GM21619 (cell line): ENCODE measurements around the gene RNU5D-1.

Source experiments
- ATAC-seq: cut with Tn5 transposase; IDR thresholded peaks from one replicate; pipeline ENCODE4 v1.9.1; 2021; ENCODE audit not compliant: unreplicated experiment

The RNU5D-1 gene

DNA sequence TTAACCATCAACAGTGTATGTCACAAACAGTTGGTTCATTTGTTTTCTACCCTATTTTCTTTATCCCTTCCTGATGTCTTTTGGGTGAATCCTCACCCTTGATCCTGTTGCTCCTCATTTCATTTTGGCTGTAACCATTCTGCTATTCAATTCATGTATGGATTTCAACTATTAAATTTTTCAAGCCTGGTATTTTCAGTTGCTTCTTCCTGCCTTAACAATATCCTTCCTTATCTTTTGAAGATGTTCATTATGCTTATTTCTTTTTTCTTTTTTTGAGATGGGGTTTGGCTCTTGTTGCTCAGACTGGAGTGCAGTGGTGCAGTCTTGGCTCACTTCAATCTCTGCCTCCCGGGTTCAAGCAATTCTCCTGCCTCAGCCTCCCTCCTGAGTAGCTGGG, 2.8 kb upstream of the RNU5D-1 start:
- no peak for ATAC-seq

DNA sequence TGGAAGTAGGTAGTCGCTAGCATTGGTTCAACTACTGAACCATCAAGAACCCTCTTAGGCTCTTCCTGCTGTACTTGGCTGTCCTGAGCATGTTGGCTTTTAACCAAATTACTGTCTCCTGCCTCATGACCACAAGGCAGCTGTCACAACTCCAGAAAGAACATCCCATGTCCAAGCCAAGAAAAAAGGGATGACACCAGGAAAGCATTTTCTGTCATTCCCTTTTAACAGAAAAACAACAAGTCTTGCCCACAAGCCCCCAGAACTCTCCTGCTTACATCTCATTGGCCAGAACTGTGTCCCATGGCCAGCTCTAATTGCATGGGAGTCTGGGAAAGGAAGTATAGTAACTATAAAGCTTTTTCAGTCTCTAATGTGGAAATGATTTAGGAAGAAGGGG, 2.4 kb upstream of the RNU5D-1 start:
- ATAC-seq: no peak

DNA sequence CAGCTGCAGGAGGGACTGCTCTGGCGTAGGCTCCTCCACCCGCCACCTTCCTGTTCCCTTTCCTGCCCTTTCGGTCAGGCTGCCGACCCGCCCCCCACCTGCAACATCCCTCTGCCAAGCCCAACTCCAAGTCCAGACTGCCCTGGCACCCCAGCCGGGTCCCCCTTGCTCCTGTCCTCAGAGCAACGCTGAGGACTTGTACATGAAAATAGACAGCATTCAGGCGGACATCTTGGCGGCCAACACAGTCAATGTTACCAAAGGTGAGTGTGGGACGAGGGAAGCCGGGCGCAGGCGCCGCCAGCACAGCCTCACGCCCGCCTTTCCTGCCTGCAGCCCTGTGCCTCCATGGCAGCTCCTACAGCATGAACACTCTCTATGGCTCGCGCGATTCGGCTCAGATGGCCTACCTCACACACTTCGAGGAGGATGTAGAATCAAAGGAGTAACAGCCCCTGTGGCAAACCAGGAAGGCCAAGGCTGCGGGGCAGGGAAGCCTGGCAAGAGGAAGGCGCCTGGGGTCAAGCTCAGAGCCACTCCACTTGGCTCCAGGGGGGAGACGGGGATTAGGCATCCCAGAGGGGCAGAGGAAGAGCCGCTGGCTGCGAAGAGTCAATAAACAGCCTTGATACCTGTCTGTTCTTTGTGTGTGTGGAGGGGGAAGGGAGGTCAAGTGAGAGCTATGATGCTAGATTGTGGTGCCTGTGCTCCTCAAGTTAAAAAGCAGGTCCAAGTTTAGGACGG, 5.8 kb downstream of the RNU5D-1 start:
- ATAC-seq: no peak

DNA sequence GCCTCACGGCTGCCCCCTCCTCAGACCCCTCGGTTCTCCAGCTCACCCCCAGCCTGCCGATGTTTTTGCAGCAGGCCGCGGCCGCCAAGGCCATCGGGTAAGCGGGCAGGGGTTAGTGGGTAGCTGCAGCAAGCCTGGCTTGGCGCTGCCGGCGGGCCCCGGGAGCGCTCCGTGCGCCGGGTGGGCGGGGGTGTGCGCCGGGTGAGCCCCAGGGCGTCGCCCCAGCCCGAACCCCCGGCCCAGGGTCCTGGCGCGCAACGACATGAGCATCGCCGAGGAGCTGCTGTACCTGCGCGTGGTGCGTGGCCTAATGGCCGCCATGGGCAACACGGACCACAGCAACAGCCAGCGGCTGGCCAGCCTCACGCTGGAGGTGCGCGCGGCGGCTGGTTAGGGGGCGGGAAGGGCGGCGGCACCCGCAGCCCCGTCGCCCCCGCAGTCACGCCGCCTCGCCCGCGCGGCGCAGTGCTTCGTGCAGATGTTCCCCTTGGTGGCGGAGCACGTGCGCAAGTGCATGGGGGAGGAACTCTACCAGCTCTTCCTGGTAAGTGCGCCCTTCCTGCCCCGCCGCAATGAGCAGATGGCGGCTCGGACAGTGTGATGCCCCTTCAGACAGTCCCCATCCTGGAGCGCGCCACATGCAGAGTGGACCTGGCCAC, 6.5 kb downstream of the RNU5D-1 start:
- ATAC-seq: no peak

DNA sequence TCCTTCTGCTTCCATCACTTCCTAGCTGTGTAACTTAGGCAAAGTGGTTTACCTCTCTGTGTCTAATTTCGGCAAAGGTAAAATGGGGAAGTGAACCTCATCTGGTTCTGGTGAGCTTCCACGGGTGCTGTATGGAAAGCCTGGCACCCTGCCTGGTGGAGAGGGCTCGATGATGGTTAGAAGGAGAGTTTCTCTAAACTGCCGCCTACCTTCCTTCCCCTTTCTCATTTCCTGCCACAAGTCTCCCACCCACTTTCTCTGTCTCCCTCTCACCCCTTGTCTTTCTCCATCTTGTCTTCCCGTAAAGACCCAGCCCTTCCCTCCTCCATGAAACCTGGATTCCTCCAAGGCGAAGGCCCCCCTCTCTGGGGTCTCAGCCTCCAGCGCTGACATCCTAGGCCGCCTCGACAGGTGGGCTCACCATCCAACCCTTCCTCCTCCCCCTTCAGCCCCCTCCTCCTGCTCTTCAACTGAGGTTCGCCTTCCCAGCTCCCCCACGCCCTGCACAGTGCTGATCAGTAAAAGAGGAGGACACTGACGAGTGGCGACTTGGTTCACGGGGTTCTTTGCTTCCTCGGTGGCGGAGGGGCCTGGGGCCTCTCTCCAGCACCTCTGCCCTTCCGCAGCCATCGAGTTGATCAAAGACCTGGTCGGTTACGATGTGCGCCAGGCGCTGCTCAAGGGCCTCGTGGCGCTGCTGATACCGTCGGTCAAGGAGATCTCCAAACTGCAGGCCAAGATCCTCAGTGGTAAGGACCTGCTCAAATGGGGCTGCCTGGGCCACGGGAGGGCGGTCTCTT, 7.3 kb downstream of the RNU5D-1 start:
- ATAC-seq: no peak

DNA sequence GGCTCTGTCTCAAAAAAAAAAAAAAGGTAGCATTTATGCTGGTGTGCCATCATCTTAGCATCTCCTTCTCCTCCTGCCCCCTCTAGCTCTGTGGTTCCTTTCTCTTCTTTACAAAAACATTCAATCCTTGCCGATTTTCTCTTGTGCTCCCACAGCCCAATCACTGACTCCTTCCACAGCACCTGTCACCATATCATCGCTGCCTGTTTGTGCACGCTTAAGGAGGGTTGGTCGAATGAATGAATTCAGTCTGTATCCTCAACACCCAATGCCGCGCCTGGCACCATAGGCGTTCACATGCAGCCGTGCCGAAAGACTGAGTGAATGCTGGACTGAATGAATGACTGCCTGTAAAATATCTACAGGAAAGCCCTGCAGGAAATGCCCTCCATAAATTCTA, 7.9 kb downstream of the RNU5D-1 start:
- no peak for ATAC-seq

DNA sequence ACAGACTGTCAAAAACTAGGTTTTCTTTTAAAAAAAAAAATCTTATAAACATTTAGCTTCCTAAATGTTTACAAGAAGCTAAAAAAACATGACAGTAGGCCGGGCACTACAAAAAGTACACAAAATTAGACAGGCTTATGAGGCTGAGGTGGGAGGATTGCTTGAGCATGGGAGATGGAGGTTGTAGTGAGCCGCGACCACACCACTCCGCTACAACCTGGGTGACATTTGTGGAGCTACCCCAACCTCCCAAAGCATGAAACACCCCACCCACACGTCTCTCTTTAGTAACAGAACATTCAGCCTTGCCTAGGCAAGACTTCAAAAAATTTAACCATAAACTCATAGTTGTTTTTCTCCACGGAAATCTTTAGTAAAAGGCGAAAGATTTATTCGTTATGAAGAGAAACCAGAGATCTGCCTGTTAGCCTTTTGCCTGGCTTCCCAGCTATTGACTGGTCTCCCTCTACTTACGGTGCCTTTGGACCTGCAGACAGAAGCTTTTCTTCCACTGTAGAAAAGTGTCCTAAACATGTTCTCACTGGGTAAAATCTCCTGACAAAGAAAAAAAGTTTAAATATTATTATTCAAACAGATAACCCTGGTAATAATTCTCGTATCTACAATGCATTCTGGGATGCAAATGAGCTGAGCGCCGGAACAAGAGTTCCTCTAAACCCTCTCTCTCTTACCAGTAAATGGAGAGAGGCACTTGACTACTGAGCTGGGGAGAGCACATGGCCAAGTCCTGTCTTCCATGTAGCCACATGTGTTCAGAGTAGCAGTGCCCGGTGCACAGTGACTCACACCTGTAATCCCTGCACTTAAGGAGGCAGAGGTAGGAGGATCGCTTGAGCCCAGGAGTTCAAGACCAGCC, 9.2 kb downstream of the RNU5D-1 start:
- ATAC-seq: peak; percentile 75

DNA sequence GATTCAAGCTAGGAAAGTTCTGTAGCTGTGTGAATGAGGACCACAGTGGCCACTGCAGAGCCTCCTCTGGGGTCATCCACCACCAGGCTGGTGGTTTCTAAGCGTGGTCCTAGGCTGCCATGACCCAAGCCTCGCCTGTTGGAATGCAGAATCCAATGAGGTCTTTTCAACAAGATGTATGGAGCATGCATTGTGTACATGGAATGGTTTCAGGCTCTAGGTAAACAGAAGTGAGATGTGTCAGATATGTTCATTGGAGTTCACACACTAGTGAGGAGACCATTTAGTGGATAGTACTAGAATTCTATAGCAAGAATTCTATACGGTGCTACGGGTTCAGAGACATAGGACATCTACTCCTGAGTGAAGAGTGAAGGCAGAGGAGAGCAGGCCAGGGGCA, 10.7 kb downstream of the RNU5D-1 start:
- ATAC-seq: no peak

DNA sequence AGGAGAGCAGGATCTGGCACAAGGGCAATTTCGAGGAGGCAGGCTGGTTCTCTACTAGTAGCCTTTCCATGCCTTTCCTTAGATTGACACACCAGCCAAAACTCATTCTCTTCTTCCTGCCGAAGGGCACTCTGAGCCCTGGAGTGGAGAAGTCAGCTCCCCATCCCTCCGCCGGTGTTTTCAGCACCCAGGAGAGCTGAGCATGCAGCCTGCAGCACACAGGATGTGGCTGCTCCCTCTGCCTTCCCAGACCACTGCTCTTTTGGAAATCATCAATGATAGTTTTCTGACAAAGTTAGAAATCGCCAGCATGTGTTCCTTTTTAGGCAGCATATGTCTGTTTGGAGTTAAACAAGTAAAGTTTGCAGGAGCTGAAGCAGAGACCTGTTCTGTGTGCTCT, 11.7 kb downstream of the RNU5D-1 start:
- ATAC-seq: no peak

DNA sequence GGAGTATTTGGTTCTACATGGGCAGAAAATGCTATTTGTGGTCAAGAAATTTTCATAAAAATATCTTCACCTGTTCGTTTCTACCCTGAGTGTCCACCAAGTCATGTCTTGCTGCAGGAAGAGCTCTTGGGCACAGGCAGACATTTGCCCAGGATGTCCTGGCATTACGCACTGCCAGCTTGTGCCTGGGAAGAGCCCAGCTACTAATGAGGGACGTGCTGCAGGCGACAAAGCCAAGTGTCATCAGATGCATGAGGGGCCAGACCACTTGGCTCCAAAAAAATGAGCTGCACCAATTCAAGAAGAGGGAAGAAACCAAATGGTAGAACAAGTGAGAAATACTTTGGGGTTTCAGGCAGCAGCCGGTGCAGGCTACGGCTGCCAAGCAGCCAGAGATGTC, 12.9 kb downstream of the RNU5D-1 start:
- ATAC-seq: no peak

DNA sequence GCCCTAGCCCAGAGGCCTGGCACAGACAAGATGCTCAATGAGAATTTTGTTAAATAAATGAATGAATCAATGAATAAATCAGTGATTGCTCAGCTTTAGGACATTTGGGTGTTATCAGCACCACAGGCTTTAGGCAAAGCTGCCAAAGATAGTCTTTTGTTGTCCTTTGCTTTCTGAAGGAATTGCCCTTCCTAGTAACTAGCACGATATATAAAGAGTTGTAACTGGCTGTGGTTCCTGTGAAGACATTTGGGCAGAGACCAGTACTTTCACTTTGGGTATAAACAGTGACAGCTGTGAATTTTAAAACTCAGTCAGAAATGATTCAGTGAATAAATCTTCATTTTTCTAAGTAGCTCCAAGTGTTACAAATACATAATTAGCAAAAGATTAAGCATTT, 13.3 kb downstream of the RNU5D-1 start:
- no peak for ATAC-seq

DNA sequence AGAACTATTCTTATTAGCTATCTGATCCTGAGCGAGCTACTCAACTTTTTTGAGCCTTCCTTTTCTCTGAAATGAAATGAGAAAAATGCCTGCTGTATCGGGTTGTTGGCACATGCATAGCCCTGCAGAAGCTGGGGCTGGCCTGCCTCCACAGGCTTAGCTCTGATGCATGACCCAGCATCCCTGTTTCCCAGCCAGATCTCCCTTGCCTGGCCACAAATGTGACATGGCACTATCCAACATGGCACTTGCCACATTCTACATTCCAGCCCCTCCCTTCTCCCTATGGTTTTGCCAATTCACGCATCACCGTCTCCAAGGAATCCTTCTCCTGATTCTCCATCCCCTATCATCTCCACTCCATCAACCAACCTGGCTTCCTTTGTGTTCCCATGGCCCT, 13.8 kb downstream of the RNU5D-1 start:
- ATAC-seq: no peak

DNA sequence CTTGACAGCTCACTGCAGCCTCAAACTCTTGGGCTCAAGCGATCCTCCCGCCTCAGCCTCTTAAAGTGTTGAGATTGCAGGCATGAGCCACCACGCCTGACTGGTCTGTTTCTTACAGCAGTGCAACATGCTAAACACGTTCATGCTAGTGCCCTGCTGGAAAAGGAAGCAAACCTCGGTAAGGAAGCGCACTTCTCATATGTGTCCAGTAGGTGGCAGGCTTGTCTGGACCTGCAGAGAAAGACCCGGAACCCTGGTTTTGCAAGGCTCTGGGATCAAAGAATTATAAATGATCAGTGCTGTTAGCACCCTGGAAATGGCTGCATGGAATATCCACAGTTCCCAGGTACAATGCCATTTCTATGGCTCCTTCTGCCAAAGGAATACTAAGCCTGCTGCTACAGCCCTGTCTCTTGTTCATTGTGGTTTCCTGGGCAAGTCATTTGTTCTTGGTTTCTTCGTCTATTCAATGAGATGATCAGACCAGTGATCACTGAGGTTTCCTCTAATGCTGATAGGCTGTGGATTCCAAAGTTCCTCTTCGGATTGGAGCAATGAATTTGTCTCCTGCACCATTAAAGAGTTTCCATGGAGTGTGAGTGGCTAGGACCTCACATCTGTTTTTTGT, 15.9 kb downstream of the RNU5D-1 start:
- no peak for ATAC-seq

DNA sequence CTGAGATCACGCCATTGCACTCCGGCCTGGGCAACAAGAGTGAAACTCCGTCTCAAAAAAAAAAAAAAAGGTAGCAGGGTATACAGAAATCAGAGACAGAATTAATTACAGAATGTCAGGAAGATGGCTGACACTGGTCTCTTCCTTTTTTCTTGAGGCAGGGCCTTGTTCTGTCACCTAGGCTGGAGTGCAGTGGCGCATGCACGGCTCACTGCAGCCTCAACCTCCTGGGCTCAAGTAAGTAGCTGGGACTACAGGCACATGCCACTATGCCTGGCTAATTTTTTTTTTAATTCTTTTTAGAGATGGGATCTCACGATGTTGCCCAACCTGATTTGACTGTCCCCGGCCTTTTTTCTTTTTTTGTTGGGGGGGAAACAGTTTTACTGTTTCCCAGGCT, 16.4 kb downstream of the RNU5D-1 start:
- ATAC-seq: no peak

DNA sequence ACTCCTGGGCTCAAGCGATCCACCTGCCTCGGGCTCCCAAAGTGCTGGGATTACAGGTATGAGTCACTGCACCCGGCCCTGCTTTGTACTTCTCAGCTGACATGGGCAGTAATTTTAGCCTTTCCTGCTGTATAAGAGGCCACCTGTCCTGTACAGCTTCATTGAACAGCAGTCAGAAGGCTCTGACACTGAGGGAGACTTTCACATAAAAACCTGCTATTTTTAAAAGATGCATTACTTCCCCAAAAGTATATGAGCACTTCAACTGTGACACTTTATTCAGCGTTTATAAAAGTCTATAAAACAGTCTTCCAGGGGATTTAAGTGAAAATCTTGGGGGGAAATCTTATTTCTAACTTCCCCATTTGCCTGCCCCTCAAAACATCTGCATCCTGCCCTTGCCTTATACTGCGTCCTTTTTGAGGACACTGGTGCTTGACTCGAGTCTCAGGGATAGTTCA, 17.6 kb downstream of the RNU5D-1 start:
- ATAC-seq: no peak

DNA sequence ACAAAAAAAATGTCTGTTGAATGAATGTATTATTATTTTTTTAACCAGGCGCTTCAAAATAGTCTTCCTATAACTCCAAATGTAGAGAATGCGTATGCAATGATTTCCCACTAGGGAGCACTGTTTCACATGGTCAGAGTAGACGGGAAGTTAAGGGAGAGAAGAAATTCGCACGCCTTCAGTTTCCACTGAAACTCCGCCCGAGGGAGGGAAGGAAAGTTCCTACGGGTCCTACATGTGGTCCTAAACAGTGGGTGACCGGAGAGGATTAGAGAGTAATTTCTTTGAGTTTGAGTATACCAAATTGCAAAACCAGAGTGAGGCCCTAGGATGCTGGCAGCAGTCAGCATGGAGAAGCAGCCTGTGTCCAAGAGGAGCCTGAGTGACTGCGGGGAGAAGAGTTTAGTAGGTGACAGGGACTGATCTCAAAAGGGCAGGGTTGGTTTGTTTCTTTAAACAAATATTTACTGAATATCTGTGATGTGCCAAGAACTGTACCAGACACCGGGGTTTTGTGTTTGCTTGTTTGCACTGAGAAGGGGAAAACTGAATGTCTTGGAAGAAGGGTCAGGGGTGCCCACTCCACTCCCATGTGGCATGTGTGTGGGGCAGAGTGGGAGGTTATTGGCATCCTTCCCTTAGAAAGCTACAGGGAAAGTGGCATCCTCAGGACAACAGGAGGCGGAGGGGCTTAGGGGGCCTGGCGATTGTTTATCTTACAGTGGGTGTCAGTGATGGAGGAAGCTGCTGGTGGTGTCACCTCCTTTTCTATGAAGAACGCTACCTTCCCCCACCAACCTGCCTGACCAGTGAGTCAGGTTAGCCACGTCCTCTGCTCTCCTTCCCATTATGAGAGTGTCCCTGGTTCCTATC, 22.8 kb downstream of the RNU5D-1 start:
- ATAC-seq: no peak

DNA sequence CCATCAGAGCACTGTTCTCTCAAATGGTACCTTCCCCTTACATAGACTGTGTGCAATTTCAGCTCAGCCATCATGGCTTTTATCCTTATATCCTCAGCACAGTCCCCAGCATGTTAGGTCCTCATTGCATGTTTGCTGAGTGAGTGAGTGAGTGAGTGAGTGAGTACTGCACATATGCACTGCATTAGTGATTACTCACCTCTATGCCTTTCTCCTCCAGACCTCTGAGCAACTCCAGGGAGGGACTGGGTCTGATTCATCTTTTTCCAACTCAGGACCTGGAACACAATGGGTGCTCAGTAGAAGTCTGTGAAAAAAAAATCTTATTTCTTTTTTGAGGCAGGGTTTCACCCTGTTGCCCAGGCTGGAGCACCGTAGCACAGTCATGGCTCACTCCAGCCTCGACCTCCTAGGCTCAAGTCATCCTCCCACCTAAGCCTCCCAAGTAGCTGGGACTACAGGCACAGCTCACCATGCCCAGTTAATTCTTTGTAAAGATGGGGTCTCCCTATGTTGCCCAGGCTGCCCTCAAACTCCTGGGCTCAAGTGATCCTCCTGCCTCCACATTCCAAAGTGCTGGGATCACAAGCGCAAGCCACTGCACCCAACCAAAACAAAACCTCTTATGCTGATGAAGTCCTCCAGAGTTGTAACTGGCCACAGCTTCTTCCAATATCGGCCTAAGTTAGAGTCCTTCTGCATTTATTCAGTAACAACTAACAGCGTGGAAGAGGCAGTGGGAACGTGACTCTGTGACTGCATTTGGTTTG, 23.7 kb downstream of the RNU5D-1 start:
- no peak for ATAC-seq

DNA sequence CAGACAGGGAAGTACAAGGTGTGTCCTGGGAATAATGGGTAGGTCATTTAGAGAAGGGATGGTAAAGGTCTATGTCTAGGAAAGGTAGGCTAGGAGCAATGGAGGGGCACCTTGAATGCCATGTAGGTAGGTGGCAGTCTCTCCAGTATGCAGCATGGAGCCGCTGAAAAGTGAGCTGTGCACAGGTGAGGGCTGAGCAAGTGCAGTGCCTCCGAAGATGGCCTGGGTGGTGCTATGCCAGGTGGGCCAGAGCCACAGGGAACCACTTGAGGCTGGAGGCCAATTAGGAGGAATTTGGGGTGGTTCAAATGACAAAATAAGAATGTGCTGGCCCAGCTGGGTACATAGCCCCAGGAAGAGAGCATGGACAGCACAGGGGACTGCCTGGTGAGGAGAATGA, 25.0 kb downstream of the RNU5D-1 start:
- no peak for ATAC-seq

DNA sequence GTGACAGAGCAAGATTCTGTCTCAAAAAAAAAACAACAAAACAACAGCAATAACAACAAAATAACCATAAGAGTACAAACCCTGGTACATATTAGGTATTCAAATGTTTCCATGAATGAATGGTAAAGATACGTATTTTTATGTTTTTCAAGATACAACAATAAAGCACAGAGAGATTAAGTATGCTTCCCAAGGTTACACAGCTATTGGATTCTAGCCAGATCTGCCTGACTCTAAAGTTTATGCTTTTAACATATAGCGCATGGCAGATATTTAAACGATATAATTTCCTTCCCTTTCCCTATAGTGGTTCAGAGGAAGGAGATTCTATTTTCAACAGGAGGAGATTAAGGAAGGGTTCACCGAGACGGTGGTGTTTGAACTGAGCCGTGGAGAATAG, 25.5 kb downstream of the RNU5D-1 start:
- no peak for ATAC-seq
